Measurements from ENCODE around the gene GRPEL2. TPM values are rescaled to one million over a fixed set of nuclear protein-coding genes. Genes with fewer than 3 reads are reported as not detected.

The GRPEL2 gene
- total RNA-seq, 1 experiment from 2014 or later = 47.3 TPM

- TF ChIP-seq CTCF (conservative IDR thresholded peaks at IDR 0.05) = no peak
- no peaks in the 10 kb centered on the region for H3K9me3 Mint-ChIP-seq
- no peak overlapping the region for H3K4ac ChIP-seq (ENCODE audit: low read depth, low read length)
These were observed 54.5 kb downstream of the GRPEL2 start for GRCh38 chr5:149399775-149400174.

More at GRCh38 chr5:149399775-149400174, 54.5 kb downstream of the GRPEL2 start:
- Histone ChIP-seq H3K18ac (ENCODE audit: insufficient read length, low read depth, low read length) (no peak overlapping the region), H2AK5ac (ENCODE audit: insufficient read length, low read length) (no peak overlapping the region), H4K91ac (ENCODE audit: insufficient read length, low read depth, low read length) (no peak overlapping the region), H3T11ph (ENCODE audit: low read length) (no peak overlapping the region), H2BK15ac (ENCODE audit: low read depth, low read length) (no peak overlapping the region), H2BK20ac (ENCODE audit: low read depth, low read length, poor library complexity, severe bottlenecking) (no peak overlapping the region), H4K20me1 (ENCODE audit: control insufficient read depth, insufficient read depth, insufficient read length) (no peaks in the 10 kb centered on the region), H2BK5ac (ENCODE audit: insufficient read length, low read length) (no peak overlapping the region), H4K8ac (replicated peaks; ENCODE audit: insufficient read length, low read depth, low read length) (no peak overlapping the region), H3K9me3 (ENCODE audit: control insufficient read depth, low read depth, low read length) (no peaks in the 10 kb centered on the region), H3K27me3 (ENCODE audit: insufficient read depth, low read length) (no peaks in the 10 kb centered on the region), H3K56ac (ENCODE audit: insufficient read length, low read depth, low read length) (no peak overlapping the region), H2AFZ (ENCODE audit: low read length) (no peak overlapping the region), H4K5ac (ENCODE audit: insufficient read length, low read depth, low read length) (no peak overlapping the region), H3K27ac (ENCODE audit: insufficient read length, low read depth, low read length) (no peak overlapping the region), H3K9ac (ENCODE audit: extremely low read depth, insufficient read length, low read length) (no peak overlapping the region), H3K79me2 (ENCODE audit: insufficient read depth, low read length) (no peaks in the 10 kb centered on the region), H2BK120ac (ENCODE audit: low read depth, low read length, poor library complexity, severe bottlenecking) (no peak overlapping the region), H2BK12ac (ENCODE audit: insufficient read length, low read depth, low read length) (no peak overlapping the region), H3K4me1 (ENCODE audit: insufficient read depth, low read length) (no peaks in the 10 kb centered on the region), H3K23me2 (ENCODE audit: insufficient read length, low read depth, low read length, poor library complexity, severe bottlenecking) (no peaks in the 10 kb centered on the region), H3K4me2 (ENCODE audit: insufficient read depth, insufficient read length, low read length) (no peak overlapping the region), H3K79me1 (ENCODE audit: insufficient read depth, low read depth, low read length, poor library complexity, severe bottlenecking) (no peaks in the 10 kb centered on the region), H3K23ac (ENCODE audit: insufficient read length, low read depth, low read length) (no peak overlapping the region), H3K14ac (ENCODE audit: insufficient read depth, low read length) (no peak overlapping the region)
- peak overlapping the region in 1 of 3 experiments; percentile 66; a peak in 1 of 7 replicates for H3K27ac Mint-ChIP-seq
- H3K27me3 Mint-ChIP-seq (ENCODE audit: low read depth) = no peaks in the 10 kb centered on the region
- DNase-seq = no peak
- peaks cover 11 to 28% of the 10 kb centered on the region in 2 experiments for H3K4me1 Mint-ChIP-seq
- H3K4me3 Mint-ChIP-seq = no peak overlapping the region
- no peaks in the 10 kb centered on the region for H3K36me3 Mint-ChIP-seq (ENCODE audit: insufficient read depth in 1 of 3, low read depth in 3 of 3)

All from H9 (cell line).